Activated effector memory CD4-positive, alpha-beta T cell treated with anti-CD3 and anti-CD28 coated beads, Interleukin-2, amount 50 U/mL, for 16 hours (primary cell): ENCODE results near the gene HS1BP3.
A peak's percentile ranks its signal among the peaks of the same experiment; 100 is the strongest.

Experiments used
- DNase-seq: peaks from one replicate; pipeline ENCODE4 v3.0.0-alpha.2; 2020

HS1BP3 gene

GRCh38 chr2:20615466-20616241 lies 35.2 kb downstream of the HS1BP3 start:
- DNase-seq, result peak; percentile 53

GRCh38 chr2:20615068-20615465 lies 35.8 kb downstream of the HS1BP3 start:
- peak; percentile 41 for DNase-seq

DNA sequence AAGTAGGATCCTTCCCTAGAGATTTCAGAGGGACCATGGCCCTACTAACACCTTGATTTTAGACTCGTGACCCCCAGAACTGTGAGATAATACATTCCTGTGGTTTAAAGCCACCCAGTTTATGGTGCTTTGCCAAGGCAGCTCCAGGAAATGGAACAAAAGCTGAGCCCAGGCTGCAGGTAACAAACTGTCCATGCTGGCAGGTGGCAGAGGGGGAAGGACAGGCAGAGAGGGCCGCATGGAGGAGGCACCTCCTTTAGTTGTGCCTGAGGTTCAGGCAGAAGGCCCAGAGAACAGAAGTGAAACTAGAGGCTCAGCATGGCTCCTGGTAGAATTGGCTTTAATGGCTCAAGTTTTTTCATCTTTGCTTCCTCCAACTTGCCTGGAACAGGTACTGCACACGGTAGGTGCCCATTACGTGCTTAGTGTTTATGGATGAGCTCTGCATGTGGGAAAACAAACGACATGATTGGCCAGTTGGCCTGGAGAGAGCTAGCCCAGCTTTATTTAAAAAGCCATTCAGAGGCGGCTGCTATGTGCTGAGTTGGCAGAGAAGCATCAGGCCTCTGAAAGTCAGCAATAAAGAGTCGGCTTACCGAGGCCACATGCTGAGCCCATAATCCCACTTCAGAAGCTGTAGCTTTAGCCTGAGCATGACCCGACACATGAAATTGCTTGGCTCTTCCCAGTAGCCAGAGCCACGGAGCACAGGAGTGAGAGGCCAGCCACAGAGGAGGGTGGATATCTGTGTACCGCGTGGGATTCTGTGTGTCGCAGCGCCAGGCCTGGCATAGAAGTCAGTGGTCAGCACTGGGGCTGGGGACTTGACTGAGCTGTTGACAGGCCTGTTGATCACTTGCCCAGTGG lies 36.5 kb downstream of the HS1BP3 start:
- DNase-seq, result peak; percentile 42

- DNase-seq, result peak; percentile 52
Measured at GRCh38 chr2:20612925-20613916, 37.7 kb downstream of the HS1BP3 start.

DNA sequence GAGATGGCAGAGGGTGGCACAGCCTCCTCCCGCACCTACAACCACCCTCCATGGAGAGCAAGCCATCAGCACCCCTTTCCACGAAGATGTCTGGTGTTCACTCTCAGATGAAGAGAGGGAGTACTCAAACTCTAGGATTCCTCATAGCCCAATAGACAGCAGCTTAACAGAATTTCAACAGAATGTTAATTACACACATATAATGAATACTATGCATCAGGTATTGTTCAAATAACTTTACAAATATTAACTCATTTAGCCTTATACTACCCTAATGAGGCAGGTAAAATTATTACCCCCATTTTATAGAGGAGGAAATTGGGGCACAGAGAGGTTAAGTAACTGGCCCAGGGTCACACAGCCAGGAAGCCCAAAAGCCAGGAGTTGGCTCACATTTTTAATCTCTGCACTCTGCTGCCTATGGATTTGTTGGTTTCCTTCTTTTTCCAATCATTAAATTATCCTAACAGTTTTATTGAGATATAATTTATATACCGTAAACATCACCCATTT lies 39.0 kb downstream of the HS1BP3 start:
- no peak for DNase-seq

DNA sequence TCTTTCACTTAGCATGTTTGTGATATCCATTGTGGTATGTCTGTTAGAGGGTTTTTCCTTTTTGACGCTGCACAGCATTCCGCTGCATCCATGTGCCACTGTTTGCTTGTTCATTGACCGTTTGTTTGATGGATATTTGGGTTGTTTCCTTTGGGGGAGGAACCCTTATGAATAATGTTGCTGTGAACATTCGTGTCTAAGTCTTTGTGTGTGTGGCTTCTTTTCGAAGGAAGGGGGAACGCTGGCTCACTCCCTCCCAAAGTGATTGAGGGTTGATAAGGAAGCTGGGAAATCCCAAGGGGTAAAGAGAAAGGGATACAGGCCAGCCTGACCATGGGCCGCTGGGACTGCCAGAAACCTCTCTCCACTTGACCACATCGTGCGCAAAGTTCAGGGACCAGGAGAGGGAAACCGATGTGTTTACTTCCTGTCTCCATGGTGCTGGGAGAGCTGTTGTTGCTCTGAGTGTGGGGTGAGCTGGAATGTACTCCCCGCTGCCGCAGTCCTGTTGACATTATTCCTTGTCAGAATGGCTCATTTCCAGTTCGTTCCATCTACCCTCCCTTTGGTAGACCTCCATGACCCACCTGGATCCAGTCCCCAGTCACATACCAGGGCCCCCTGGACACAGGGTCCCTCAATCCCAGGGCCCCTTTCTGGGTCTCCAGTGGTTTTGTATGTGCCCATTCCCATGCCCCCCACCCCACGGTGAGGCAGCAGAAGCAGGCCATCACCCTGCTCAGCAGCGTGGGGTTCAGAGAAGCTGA lies 39.6 kb downstream of the HS1BP3 start:
- peak; percentile 37 for DNase-seq

GRCh38 chr2:20609995-20610357 lies 40.9 kb downstream of the HS1BP3 start:
- DNase-seq, result no peak

DNA sequence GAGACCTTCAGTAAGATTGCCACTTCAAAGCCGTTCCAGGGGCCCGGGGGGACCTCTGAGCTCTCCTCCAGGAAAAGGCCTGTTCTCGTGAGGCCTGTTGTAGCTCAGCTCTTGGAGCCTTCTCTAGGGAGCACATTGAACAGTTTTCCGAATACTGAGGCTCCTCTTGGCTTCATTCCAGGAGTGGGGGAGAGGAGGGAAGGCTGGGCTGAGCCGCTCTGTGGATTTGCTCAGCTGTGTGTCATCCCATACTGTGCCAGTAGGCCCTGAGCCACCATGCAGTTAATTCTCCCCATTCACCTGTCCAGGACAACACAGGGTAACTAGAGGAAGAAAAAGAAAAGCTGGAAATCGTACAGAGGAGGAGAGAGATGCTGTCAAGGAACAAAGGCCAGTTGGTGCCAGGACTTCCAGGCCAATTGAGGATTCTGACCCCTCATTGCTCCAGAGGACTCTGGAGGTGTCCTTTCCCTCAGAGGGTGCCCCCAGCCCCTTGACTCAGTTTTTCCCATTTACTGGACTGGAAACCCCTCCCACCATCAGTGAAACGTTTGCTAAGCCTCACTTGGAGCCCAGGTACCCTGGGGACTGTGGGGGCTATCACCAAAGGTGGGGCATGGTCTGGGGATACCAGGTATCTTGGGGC lies 41.4 kb downstream of the HS1BP3 start:
- peak; percentile 17 for DNase-seq

DNA sequence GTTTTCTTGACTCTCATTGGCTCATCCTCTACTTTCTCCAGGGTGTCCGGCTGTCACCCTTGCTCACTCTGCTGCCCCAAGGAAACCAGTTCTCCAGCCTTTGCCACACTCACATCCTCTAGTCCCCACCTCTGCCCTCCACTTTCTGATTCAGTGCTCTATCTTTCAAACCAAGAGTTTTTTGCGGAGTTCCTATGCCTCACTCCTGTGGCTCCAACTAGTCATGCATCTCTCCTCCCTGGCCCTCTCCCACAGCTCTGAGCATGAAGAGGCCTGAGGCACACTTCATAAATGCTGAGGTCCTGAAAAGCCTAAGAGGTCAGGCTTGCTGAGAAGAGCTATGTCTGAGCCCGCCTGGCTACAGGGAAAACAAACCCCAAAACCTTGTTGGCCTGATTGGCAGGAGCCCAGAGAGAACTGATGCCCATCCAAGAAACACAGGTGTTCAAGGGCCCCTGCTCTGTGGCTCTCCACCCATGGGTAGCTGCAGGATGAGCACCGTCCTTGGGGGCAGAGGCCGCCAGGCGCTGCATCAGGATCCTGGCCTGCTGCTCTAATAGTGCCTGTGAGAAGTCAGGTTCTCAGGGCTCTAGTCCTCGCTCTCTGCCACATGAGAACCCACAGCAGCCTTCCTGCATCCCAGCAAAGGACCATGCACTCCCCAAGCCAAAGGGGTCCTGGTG lies 42.1 kb downstream of the HS1BP3 start:
- DNase-seq, result peak; percentile 37

- DNase-seq, result no peak
Measured at GRCh38 chr2:20607446-20607845, 43.5 kb downstream of the HS1BP3 start.

- DNase-seq, result no peak
Measured at GRCh38 chr2:20606198-20606597, 44.7 kb downstream of the HS1BP3 start.

GRCh38 chr2:20604951-20605381 lies 45.9 kb downstream of the HS1BP3 start:
- peak; percentile 34 for DNase-seq

DNA sequence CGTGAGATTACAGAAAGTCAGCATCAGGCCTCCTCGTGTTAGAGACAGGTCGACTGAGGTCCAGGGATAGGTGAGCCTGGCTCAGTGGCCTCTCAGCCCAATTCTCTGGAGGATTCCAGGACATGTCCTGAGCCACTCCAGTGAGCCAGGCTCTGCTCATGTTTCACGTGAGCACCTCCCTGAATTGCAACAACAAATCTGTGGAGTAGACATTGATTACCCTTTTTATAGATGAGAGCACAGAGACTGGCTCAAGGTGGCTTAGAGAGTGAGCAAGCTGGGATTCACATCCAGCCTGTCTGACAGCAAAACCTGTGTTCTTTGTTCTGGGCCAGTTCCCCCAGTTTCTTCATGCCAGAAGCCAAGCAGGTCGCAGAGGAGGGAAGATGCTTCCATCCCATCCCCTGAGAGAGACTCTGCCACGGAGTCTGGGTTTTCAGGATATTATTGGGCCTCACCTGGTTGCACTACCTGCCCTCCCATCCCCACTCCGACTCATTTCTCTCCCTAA lies 46.4 kb downstream of the HS1BP3 start:
- peak; percentile 49 for DNase-seq

DNA sequence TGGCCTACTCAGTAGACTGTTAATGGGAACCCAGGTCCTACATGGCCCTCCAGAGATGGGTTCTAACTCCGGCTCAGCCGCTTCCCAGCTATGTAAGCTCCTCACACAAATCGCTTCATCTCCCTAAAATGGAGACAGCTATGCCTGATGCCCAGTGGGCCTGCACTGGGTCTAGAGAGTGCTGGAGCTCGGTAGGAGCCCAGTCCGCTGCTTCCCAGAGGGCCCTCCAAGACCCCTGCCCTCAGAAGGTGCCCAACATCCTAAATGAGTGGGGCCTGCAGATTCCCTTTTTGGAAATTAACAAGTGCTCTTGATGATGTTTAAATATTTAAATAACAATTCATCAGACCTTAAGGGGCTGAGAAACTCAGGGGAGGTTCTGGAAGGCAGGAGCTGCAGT lies 47.1 kb downstream of the HS1BP3 start:
- DNase-seq, result peak; percentile 50

DNA sequence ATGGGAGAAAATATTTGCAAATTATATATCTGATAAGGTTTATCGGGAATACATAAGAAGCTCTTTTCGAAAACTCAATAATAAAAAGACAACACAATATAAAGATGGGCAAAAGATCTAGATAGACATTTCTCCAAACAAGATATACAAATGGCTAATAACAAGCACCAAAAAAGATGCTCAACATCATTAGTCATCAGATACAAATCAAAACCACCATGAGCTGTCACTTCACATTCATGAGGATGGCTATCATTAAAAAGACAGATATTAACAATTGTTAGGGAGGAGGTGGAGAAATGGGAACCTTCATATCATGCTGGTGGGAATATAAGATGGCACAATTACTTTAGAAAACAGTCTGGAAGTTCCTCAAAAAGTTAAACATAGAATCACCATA lies 48.1 kb downstream of the HS1BP3 start:
- DNase-seq, result no peak

DNA sequence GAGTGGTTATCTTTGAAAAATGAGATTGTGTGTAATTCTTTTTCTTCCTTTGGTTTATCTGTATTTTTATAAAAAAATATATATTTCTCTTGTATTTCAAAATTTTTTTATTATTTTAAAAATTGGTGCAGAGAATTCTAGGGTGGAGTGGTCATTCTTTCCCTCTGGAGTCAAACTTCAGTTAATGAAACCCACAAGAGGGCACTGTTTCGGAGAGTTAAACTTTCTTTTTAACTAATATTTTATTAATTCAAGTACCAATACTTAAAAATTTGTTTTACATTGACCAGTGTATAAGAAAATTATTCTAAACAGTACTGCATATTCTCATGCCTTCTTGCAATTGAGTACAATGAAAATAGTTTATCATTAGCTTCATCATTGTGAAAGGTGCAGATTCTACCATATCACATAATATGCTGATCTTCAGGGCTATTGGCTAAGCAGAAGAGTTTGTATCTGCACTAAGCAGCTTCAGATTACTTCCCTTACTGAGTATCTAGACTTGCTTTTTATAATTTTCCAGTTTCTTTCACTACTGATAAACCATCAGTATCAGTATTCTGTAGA lies 50.1 kb downstream of the HS1BP3 start:
- DNase-seq, result no peak

DNA sequence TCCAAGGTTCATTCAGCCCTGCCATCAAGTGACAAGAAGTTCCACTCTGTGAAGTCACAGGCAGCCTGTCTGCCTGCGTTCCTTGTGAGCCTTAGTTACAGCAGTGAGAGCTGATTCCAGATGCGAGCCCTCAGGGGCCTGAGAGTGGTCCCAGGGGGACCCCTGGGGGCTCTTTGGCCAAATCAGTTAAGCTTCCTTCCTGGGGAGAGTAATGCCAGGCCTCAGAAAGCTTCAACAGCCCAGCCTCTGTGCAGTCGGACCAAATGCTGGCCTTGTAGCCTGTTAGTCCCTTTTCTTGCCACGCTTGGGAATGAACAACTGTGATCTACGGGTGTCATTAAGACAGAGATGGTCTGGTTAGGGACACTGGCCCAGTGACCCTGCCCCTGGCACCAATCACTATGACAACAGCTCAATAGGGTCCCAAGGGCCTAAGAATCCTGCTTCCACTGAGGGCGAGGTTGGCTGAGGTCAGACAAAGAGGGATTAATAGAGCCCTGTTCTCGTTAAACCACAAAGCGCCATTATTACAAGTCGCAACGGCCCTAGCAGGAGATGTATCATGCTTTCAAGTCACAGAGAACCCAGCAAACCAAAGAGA lies 50.9 kb downstream of the HS1BP3 start:
- peak; percentile 22 for DNase-seq

GRCh38 chr2:20599001-20599600 lies 51.8 kb downstream of the HS1BP3 start:
- peak; percentile 46 for DNase-seq

DNA sequence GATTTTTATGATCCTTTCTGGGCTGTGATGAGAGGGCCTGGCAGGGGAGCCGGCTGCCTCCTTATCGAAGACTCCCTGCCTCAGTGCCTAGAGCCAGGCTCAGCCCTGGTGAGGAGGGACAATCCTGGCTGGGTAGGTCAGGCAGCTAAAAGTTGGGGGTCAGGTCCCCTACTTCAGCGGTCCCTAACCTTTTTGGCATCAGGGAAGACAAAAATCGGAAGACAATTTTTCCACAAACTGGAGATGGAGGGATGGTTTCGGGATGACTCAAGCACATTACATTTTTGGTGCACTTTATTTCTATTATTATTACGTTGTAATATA lies 53.1 kb downstream of the HS1BP3 start:
- peak; percentile 24 for DNase-seq
